IMR-90 (cell line): Measurements from ENCODE around the gene DNAH17. TPM values are rescaled to one million over a fixed set of nuclear protein-coding genes. Genes with fewer than 3 reads are reported as not detected.

ENCODE experiments used
- ATAC-seq: fragments of 200-7000 bp; cut with Tn5 transposase; 2 replicates; pipeline ENCODE4 v1.9.1; 2020; ENCODE audit warnings: low read depth, mild to moderate bottlenecking, moderate library complexity
- BruUV-seq: library from RNA; stranded (reverse); fragments of 400-500 nt; replicated peaks from 2 replicates; lab custom pipeline; 2021; lab: Mats Ljungman, UMichigan
- CTCF ChIA-PET: fragments of 300-600 bp; formaldehyde crosslinking; extraction: SDS; loops from one replicate; lab custom pipeline; 2021; ENCODE audit warnings: antibody characterized with exemption; lab: Yijun Ruan, JAX
- POLR2A ChIA-PET: fragments of 300-600 bp; sonication (Branson Sonifier 250); formaldehyde crosslinking; loops from one replicate; lab custom pipeline; 2022; ENCODE audit warnings: antibody characterized with exemption; ENCODE audit not compliant: unreplicated experiment; lab: Charles Lee
- DNase-seq: peaks from one replicate; pipeline ENCODE4 v3.0.0; 2013
- H2AFZ ChIP-seq: replicated peaks from 2 replicates; pipeline ENCODE3; 2013; ENCODE audit warnings: low read length, mild to moderate bottlenecking; ENCODE audit not compliant: poor library complexity
- H2AK5ac ChIP-seq: 2 replicates; pipeline ENCODE4 v1.6.1; 2013; ENCODE audit warnings: low read depth, low read length, inconsistent platforms
- H2AK9ac ChIP-seq: replicated peaks from 2 replicates; pipeline ENCODE3; 2013; ENCODE audit warnings: mild to moderate bottlenecking, low read depth, low read length, moderate library complexity; ENCODE audit not compliant: poor library complexity
- H2BK120ac ChIP-seq: 2 replicates; pipeline ENCODE4 v1.6.1; 2013; ENCODE audit warnings: low read depth, low read length, inconsistent platforms
- H2BK15ac ChIP-seq: 3 replicates; pipeline ENCODE4 v1.6.1; 2013; ENCODE audit warnings: low read depth, low read length, inconsistent platforms
- H2BK20ac ChIP-seq: 2 replicates; pipeline ENCODE4 v1.6.1; 2013; ENCODE audit warnings: low read depth, mild to moderate bottlenecking, inconsistent platforms, low read length, moderate library complexity
- H2BK5ac ChIP-seq: 2 replicates; pipeline ENCODE4 v1.6.1; 2013; ENCODE audit warnings: mild to moderate bottlenecking, low read depth, low read length, inconsistent platforms; ENCODE audit not compliant: poor library complexity, severe bottlenecking
- H3K14ac ChIP-seq: replicated peaks from 2 replicates; pipeline ENCODE4 v1.6.1; 2013; ENCODE audit warnings: low read depth, low read length, inconsistent platforms
- H3K18ac ChIP-seq: 2 replicates; pipeline ENCODE4 v1.6.1; 2013; ENCODE audit warnings: low read depth, low read length, control low read depth
- H3K23ac ChIP-seq: 2 replicates; pipeline ENCODE4 v1.6.1; 2013; ENCODE audit warnings: low read depth, low read length, inconsistent platforms
- H3K27ac ChIP-seq: 2 replicates; pipeline ENCODE4 v1.5.1; 2013; ENCODE audit warnings: mild to moderate bottlenecking, control low read depth, low read length; ENCODE audit not compliant: insufficient read depth
- H3K27me3 ChIP-seq: 2 replicates; pipeline ENCODE4 v1.6.1; 2013; ENCODE audit warnings: low read length; ENCODE audit not compliant: control insufficient read depth, insufficient read depth
- H3K36me3 ChIP-seq: 2 replicates; pipeline ENCODE4 v1.6.1; 2013; ENCODE audit warnings: low read length, mixed read lengths; ENCODE audit not compliant: control insufficient read depth, insufficient read depth
- H3K4ac ChIP-seq: 2 replicates; pipeline ENCODE4 v1.6.1; 2013; ENCODE audit warnings: low read depth, low read length, inconsistent platforms
- H3K4me1 ChIP-seq: 2 replicates; pipeline ENCODE4 v1.6.1; 2013; ENCODE audit warnings: low read length, mixed read lengths; ENCODE audit not compliant: control insufficient read depth, insufficient read depth
- H3K4me2 ChIP-seq: 2 replicates; pipeline ENCODE4 v1.6.1; 2013; ENCODE audit warnings: low read depth, mild to moderate bottlenecking, control low read depth, low read length, moderate library complexity
- H3K4me3 ChIP-seq: 2 replicates; pipeline ENCODE4 v1.5.1; 2013; ENCODE audit warnings: low read depth, mild to moderate bottlenecking, control low read depth, low read length, moderate library complexity; ENCODE audit not compliant: insufficient read depth
- H3K56ac ChIP-seq: 2 replicates; pipeline ENCODE4 v1.6.1; 2013; ENCODE audit warnings: low read length, inconsistent platforms; ENCODE audit not compliant: insufficient read depth; ENCODE audit errors: extremely low read depth
- H3K79me1 ChIP-seq, 2 experiments: 2 replicates each; pipeline ENCODE4 v1.6.1; 2013; ENCODE audit warnings: low read length in 2 of 2, inconsistent platforms in 1 of 2, low read depth in 1 of 2
- H3K9ac ChIP-seq: 2 replicates; pipeline ENCODE4 v1.6.1; 2013; ENCODE audit warnings: low read depth, low read length, control low read depth
- H3K9me1 ChIP-seq: 2 replicates; pipeline ENCODE4 v1.6.1; 2013; ENCODE audit warnings: low read length, inconsistent platforms; ENCODE audit not compliant: insufficient read depth
- H3K9me3 ChIP-seq: 2 replicates; pipeline ENCODE4 v1.6.1; 2013; ENCODE audit warnings: low read length; ENCODE audit not compliant: control insufficient read depth, insufficient read depth
- H4K20me1 ChIP-seq: 2 replicates; pipeline ENCODE4 v1.6.1; 2013; ENCODE audit warnings: low read length, inconsistent platforms; ENCODE audit not compliant: insufficient read depth
- H4K5ac ChIP-seq: 2 replicates; pipeline ENCODE4 v1.6.1; 2013; ENCODE audit warnings: mild to moderate bottlenecking, low read depth, low read length, control low read depth
- H4K8ac ChIP-seq, 2 experiments: 2 replicates each; pipeline ENCODE4 v1.6.1; 2013; ENCODE audit warnings: low read depth in 2 of 2, low read length in 2 of 2, control low read depth in 1 of 2, inconsistent platforms in 1 of 2
- H4K91ac ChIP-seq: 2 replicates; pipeline ENCODE4 v1.6.1; 2013; ENCODE audit warnings: low read depth, low read length, inconsistent platforms; ENCODE audit not compliant: insufficient read depth
- FOS ChIP-seq: fragments of 150-350 bp; IDR thresholded peaks from 2 replicates; pipeline ENCODE4 v1.6.1; 2016; ENCODE audit warnings: low read depth, low read length
- MAFK ChIP-seq: IDR thresholded peaks from 2 replicates; pipeline ENCODE4 v1.6.1; 2012; ENCODE audit warnings: low read depth, low read length, improper control_type of control experiment
- MAZ ChIP-seq: IDR thresholded peaks from 2 replicates; pipeline ENCODE4 v1.6.1; 2012; ENCODE audit warnings: low read depth, mild to moderate bottlenecking, low read length, improper control_type of control experiment, moderate library complexity, borderline replicate concordance
- MXI1 ChIP-seq: IDR thresholded peaks from 2 replicates; pipeline ENCODE4 v1.6.1; 2012; ENCODE audit warnings: low read depth, mild to moderate bottlenecking, low read length, moderate library complexity, borderline replicate concordance
- POLR2A ChIP-seq: IDR thresholded peaks from 2 replicates; pipeline ENCODE4 v1.6.1; 2012; ENCODE audit warnings: mild to moderate bottlenecking, low read depth, low read length
- RAD21 ChIP-seq: IDR thresholded peaks from 2 replicates; pipeline ENCODE4 v1.6.1; 2012; ENCODE audit warnings: low read length, improper control_type of control experiment
- RFX5 ChIP-seq: IDR thresholded peaks from 2 replicates; pipeline ENCODE4 v1.8.0; 2012; ENCODE audit warnings: low read depth, mild to moderate bottlenecking, low read length, moderate library complexity
- SMC3 ChIP-seq: fragments of 150-350 bp; IDR thresholded peaks from 2 replicates; pipeline ENCODE4 v1.6.1; 2016; ENCODE audit warnings: low read depth, mild to moderate bottlenecking, antibody characterized with exemption, low read length, moderate library complexity
- WGBS, 2 experiments: methylation state at CpG; one replicate each; pipeline versions ENCODE4 v1.1.5 to v1.1.7; 2013; ENCODE audit warnings: missing lambda C conversion rate in 2 of 2; ENCODE audit not compliant: insufficient read length in 1 of 2; ENCODE audit errors: extremely low coverage in 2 of 2; 5-methylcytosine and 5-hydroxymethylcytosine counted together
- dilution Hi-C: fragments of 300-500 bp; cut with HindIII; formaldehyde crosslinking; loops from one replicate; pipeline ENCODE4 v1.14.3; 2018; ENCODE audit warnings: low sequenced_read_pairs; ENCODE audit not compliant: unreplicated experiment
- in situ Hi-C: fragments of 300-500 bp; cut with MboI; formaldehyde crosslinking; loops from 3 replicates; pipeline ENCODE4 v1.14.3; 2019; ENCODE audit warnings: low sequenced_read_pairs, inconsistent platforms, mixed read lengths
- intact Hi-C: fragments of 100-400 bp; cut with micrococcal nuclease; formaldehyde crosslinking; loops from 2 replicates; pipeline ENCODE4 v1.10.0; 2022
- polyA plus RNA-seq, 3 experiments: library from polyadenylated mRNA; depleted of rRNA; stranded (reverse); fragments of >200 nt; gene quantifications; 2 replicates each; pipeline ENCODE4 v1.2.3, GENCODE V29; 2012; ENCODE audit warnings: low replicate concordance in 1 of 3
- total RNA-seq: library from RNA; depleted of rRNA; stranded (reverse); fragments of >200 nt; gene quantifications from 2 replicates; pipeline ENCODE4 v1.2.3, GENCODE V29; 2012

DNAH17 gene
- total and polyA plus RNA-seq, 2 of the 4 experiments (the other 2 are of a cell fraction): not detected

GRCh38 chr17:78537217-78537860, 39.9 kb downstream of the DNAH17 start:
- H3K23ac ChIP-seq: no peak overlapping the region
- no peak overlapping the region for H3K18ac ChIP-seq
- H2AK5ac ChIP-seq: no peak overlapping the region
- WGBS, 2 experiments: 89% methylated on average over 9 of the region's 20 CpGs; no CpG with 5 or more reads in 1 of the 2 experiments
- ChIA-PET CTCF (no interaction called here), POLR2A (no interaction called here)
- H4K91ac ChIP-seq: no peak overlapping the region
- H3K4me1 ChIP-seq: no peaks in the 10 kb centered on the region; the same call in 1 of the 2 replicates
- H4K5ac ChIP-seq: no peak overlapping the region
- no peak overlapping the region for H2BK20ac ChIP-seq
- H3K4ac ChIP-seq: no peak overlapping the region
- H2BK5ac ChIP-seq: no peak overlapping the region
- no peaks in the 10 kb centered on the region for H3K36me3 ChIP-seq
- DNase-seq (no peak), ATAC-seq (no peak)
- H3K79me1 ChIP-seq: no peaks in the 10 kb centered on the region
- H2BK15ac ChIP-seq: no peak overlapping the region
- H2BK120ac ChIP-seq: no peak overlapping the region
- intact Hi-C loops: no loop called here
- H3K27ac ChIP-seq: no peak overlapping the region
- H4K8ac ChIP-seq: no peak overlapping the region
- in situ Hi-C loops: no loop called here
- no peak for TF ChIP-seq MAZ
- no peak for TF ChIP-seq FOS
- no peak for TF ChIP-seq MXI1
- TF ChIP-seq SMC3: no peak
- TF ChIP-seq POLR2A: no peak
- no peak for TF ChIP-seq MAFK
- no peak for TF ChIP-seq RAD21
- no peak for TF ChIP-seq RFX5
- no peak overlapping the region for H3K56ac ChIP-seq
- no peak overlapping the region for H3K14ac ChIP-seq
- dilution Hi-C loops: no loop called here
- H2AK9ac ChIP-seq: no peak overlapping the region
- no peaks in the 10 kb centered on the region for H3K9me1 ChIP-seq
- H2AFZ ChIP-seq: no peak overlapping the region
- H3K9me3 ChIP-seq: no peaks in the 10 kb centered on the region
- H3K4me3 ChIP-seq: no peak overlapping the region
- peaks cover 14% of the 10 kb centered on the region; the same call in 1 of the 2 replicates for H3K27me3 ChIP-seq
- no peak overlapping the region for H3K4me2 ChIP-seq
- H3K9ac ChIP-seq: no peak overlapping the region
- BruUV-seq: no TSS peak
- no peaks in the 10 kb centered on the region for H4K20me1 ChIP-seq
